Lung (tissue), 12 donors: ENCODE measurements around the gene POLR1E. TPM values are rescaled to one million over a fixed set of nuclear protein-coding genes. Genes with fewer than 3 reads are reported as not detected.

Source experiments
- ATAC-seq: fragments of 200-7000 bp; cut with Tn5 transposase; one replicate; pipeline ENCODE4 v1.9.1; 2020; ENCODE audit warnings: moderate number of reproducible peaks; ENCODE audit not compliant: insufficient read depth, low FRiP score
- DNase-seq, 3 donors: peaks; one replicate each; pipeline ENCODE4 v3.0.0-alpha.2; 2013 to 2017
- H3K27ac ChIP-seq, 2 donors: one replicate each; pipeline ENCODE4 v1.5.1; 2013; ENCODE audit warnings: mild to moderate bottlenecking in 2 of 2, moderate library complexity in 2 of 2, control low read depth in 1 of 2, inconsistent platforms in 1 of 2, low read depth in 1 of 2, low read length in 1 of 2
- H3K27me3 ChIP-seq, 3 donors: one replicate each; pipeline ENCODE4 v1.5.1; 2013; ENCODE audit warnings: low read length in 2 of 3; ENCODE audit not compliant: control insufficient read depth in 3 of 3, insufficient read depth in 3 of 3
- H3K36me3 ChIP-seq, 4 donors: one replicate each; pipeline ENCODE4 v1.5.1; 2013; ENCODE audit warnings: low read length in 4 of 4, mild to moderate bottlenecking in 1 of 4, moderate library complexity in 1 of 4; ENCODE audit not compliant: control insufficient read depth in 4 of 4, insufficient read depth in 4 of 4
- H3K4me1 ChIP-seq, 5 donors: one replicate each; pipeline ENCODE4 v1.5.1; 2013; ENCODE audit warnings: low read length in 5 of 5, mild to moderate bottlenecking in 2 of 5, moderate library complexity in 1 of 5; ENCODE audit not compliant: control insufficient read depth in 5 of 5, insufficient read depth in 5 of 5
- H3K4me3 ChIP-seq: one replicate; pipeline ENCODE4 v1.5.1; 2013; ENCODE audit warnings: mild to moderate bottlenecking, control low read depth, moderate library complexity
- H3K9ac ChIP-seq, 2 donors: one replicate each; pipeline ENCODE4 v1.5.1; 2013; ENCODE audit warnings: low read length in 2 of 2, control low read depth in 1 of 2; ENCODE audit not compliant: insufficient read depth in 1 of 2
- H3K9me3 ChIP-seq, 4 donors: one replicate each; pipeline ENCODE4 v1.5.1; 2013; ENCODE audit warnings: low read length in 3 of 4, mild to moderate bottlenecking in 1 of 4, moderate library complexity in 1 of 4; ENCODE audit not compliant: control insufficient read depth in 4 of 4, insufficient read depth in 3 of 4
- WGBS, 2 donors: extraction: QIAGEN DNeasy Blood & Tissue Kit; methylation state at CpG; one replicate each; pipeline ENCODE4 v1.1.7; 2013; 5-methylcytosine and 5-hydroxymethylcytosine counted together
- polyA plus RNA-seq, 2 donors: library from polyadenylated mRNA; stranded (reverse); fragments of 200-250 nt; gene quantifications; one replicate each; pipeline ENCODE4 v1.2.1, GENCODE V29; 2013
- total RNA-seq, 2 donors: library from RNA; depleted of rRNA in 1 of 2; stranded (reverse); fragments of >200 nt in 1 of 2; gene quantifications; one replicate each; pipeline ENCODE4 v1.2.1, GENCODE V29; 2014 to 2021
- TF ChIP-seq, protein P1 (sequence below): IDR thresholded peaks from 2 replicates; pipeline ENCODE4 v1.5.1; 2012; ENCODE audit warnings: mild to moderate bottlenecking; ENCODE audit errors: control extremely low read depth, extremely low read depth
- donor health status: control.
- donor health status: control.
- donor health status: Bipolar disorder and iron deficiency.
- donor health status: healthy.
- donor health status: DM: yes; HTN: yes; CAD: no.

Gene POLR1E
- total and polyA plus RNA-seq, 4 donors = 14.1 to 19.9 (median 18.1) TPM

DNA sequence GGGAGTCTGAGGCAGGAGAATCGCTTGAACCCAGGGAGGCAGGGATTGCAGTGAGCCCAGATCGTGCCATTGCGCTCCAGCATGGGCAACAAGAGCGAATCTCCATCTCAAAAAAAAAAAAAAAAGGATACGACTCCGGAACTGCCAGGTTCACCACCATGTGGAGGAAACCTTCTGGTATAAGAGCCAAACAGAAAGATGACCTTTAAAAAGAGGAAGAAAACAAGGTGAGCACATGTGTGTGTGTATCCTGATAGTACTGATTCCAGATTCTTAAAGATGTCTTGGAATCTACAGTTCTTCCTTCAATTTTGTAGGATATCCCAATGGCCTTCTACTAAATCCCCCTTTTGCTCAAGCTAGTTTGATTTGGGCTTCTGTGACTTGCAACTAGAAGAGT lies 56.7 kb downstream of the POLR1E start:
- no peak overlapping the region for H3K4me3 ChIP-seq
- no peak overlapping the region for H3K27ac ChIP-seq
- H3K9me3 ChIP-seq = no peaks in the 10 kb centered on the region
- TF ChIP-seq, protein P1, sequence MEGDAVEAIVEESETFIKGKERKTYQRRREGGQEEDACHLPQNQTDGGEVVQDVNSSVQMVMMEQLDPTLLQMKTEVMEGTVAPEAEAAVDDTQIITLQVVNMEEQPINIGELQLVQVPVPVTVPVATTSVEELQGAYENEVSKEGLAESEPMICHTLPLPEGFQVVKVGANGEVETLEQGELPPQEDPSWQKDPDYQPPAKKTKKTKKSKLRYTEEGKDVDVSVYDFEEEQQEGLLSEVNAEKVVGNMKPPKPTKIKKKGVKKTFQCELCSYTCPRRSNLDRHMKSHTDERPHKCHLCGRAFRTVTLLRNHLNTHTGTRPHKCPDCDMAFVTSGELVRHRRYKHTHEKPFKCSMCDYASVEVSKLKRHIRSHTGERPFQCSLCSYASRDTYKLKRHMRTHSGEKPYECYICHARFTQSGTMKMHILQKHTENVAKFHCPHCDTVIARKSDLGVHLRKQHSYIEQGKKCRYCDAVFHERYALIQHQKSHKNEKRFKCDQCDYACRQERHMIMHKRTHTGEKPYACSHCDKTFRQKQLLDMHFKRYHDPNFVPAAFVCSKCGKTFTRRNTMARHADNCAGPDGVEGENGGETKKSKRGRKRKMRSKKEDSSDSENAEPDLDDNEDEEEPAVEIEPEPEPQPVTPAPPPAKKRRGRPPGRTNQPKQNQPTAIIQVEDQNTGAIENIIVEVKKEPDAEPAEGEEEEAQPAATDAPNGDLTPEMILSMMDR = no peak
- H3K27me3 ChIP-seq = no peaks in the 10 kb centered on the region
- peaks cover 0 to 3% (median 0%) of the 10 kb centered on the region in 5 donors for H3K4me1 ChIP-seq
- WGBS, 2 donors = 98% methylated on average over 6 of the region's 6 CpGs
- no peak overlapping the region for H3K9ac ChIP-seq
- ATAC-seq (no peak), DNase-seq (no peak)
- peaks cover 0 to 11% (median 8%) of the 10 kb centered on the region in 4 donors for H3K36me3 ChIP-seq

DNA sequence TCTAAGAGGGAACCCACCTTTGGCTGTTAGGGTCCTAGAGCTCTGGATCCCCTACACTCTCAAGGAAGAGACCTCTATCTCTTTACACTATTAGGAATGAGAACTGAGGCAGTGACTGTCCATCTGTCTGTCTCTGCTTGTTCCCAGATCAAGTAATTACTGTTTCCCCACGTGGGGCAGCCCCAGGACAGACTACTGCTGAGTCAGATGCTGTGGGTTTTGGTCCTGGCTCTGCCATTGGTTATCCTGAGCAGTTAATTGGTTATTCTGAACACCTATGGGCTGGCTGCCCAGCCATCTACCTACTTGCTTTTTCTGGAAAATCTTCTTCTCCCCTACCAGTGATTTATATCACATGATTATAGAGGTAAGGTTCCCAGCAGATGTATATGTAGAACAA lies 57.1 kb downstream of the POLR1E start:
- no peaks in the 10 kb centered on the region for H3K27me3 ChIP-seq
- DNase-seq (no peak), ATAC-seq (no peak)
- H3K4me1 ChIP-seq = peaks cover 0 to 3% (median 0%) of the 10 kb centered on the region in 5 donors
- H3K4me3 ChIP-seq = no peak overlapping the region
- TF ChIP-seq, protein P1 = no peak
- H3K9me3 ChIP-seq = no peaks in the 10 kb centered on the region
- no peak overlapping the region for H3K27ac ChIP-seq
- H3K9ac ChIP-seq = no peak overlapping the region
- 59 to 61% methylated on average over 1 of the region's 1 CpG for WGBS, 2 donors
- H3K36me3 ChIP-seq = peaks cover 0 to 10% (median 8%) of the 10 kb centered on the region in 4 donors

DNA sequence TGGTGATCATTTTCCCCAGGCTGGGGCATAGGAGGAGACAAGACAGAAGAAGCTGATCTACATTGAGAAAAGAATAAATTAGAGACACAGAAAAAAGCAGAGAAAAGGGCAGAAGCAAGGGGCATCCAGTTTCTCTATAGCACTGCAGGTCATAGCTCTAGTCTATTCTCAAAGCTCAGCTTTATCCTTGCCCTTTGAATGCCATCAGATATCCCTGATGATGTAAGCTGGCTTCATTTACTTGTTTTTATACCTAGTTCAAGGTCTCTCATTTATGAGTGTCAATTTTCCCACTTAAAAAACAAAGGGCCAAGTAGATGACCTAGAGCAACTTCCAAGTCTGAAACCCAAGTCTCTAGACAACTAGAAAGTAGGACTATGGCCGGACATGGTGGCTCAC lies 57.7 kb downstream of the POLR1E start:
- H3K9ac ChIP-seq = no peak overlapping the region
- no peak overlapping the region for H3K4me3 ChIP-seq
- peaks cover 0 to 3% (median 0%) of the 10 kb centered on the region in 5 donors for H3K4me1 ChIP-seq
- TF ChIP-seq, protein P1 = no peak
- DNase-seq (no peak), ATAC-seq (no peak)
- no peak overlapping the region for H3K27ac ChIP-seq
- H3K27me3 ChIP-seq = no peaks in the 10 kb centered on the region
- no peaks in the 10 kb centered on the region for H3K9me3 ChIP-seq
- 95 to 96% methylated on average over 1 of the region's 1 CpG for WGBS, 2 donors
- peaks cover 0 to 9% (median 6%) of the 10 kb centered on the region in 4 donors for H3K36me3 ChIP-seq

DNA sequence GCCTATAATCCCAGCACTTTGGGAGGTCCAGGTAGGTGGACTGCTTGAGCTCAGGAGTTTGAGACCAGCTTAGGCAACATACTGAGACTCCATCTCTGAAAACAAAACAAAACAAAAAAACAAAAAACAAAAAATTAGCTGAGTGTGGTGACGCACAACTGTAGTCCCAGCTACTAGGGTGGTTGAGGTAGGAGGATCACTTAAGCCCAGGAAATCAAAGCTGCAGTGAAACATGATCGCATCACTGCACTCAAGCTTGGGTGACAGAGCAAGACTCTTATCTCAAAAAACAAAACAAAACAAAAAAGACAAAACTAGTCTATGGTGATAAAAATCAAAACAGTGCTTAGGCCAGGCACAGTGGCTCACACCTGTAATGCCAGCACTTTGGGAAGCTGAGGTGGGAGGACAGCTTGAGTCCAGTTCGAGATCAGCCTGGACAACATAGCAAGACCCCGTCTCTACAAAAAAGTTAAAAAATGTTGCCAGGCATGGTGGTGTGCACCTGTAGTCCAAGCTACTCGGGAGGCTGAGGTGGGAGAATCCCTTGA lies 61.7 kb downstream of the POLR1E start:
- Histone ChIP-seq H3K9ac (no peak overlapping the region), H3K4me1 (no peaks in the 10 kb centered on the region), H3K27ac (no peak overlapping the region), H3K9me3 (no peaks in the 10 kb centered on the region), H3K36me3 (peaks cover 0 to 3% (median 0%) of the 10 kb centered on the region in 4 donors), H3K27me3 (no peaks in the 10 kb centered on the region), H3K4me3 (no peak overlapping the region)
- DNase-seq (no peak), ATAC-seq (no peak)
- TF ChIP-seq, protein P1 = no peak
- WGBS, 2 donors = 97% methylated on average over 5 of the region's 5 CpGs
